GM11168 (cell line): Measurements from ENCODE around the gene CHL1.

Source experiments
- in situ Hi-C: fragments of 300-500 bp; cut with MboI; formaldehyde crosslinking; loops from one replicate; pipeline ENCODE4 v1.12.0; 2022; ENCODE audit warnings: low sequenced_read_pairs; ENCODE audit not compliant: unreplicated experiment

CHL1 gene

DNA sequence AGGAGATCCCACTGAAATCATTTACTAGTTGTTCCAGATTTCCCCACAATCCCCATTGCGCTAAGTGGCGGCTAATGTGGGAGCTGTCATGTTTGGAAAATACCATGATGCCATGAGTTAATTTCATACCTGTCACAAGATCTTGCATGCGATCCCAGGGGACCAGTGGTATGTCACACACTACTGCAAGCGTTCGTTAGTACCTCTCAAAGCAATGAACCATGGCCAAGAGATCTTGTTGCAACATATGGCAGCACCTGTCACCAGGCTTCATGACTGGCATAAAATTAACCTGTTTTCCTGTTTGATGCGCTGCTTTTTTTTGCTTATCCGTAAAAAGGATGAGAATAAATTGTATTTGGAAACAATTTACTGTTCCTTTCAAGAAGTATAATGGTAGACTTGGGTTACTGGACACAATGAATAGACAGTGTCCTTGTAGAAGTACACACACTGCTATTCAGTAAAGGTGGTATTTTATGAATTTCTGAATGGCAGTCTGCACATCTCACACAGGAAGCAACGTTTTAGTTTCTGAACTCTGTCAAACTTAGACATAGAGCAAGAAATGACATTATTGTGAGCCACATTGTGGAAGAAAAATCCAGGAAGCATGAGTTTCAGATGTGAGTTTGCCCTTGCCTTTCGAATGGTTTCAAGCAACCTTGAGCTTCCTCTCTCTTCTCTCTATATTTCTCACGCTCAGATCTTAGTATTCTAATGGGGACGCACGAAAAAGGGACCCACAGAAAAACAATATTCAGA is 81.9 kb downstream of the CHL1 start:
- in situ Hi-C loops = no loop called here

GRCh38 chr3:279325-279724 is 82.8 kb downstream of the CHL1 start:
- in situ Hi-C loops = no loop called here

GRCh38 chr3:280681-281080 is 84.1 kb downstream of the CHL1 start:
- in situ Hi-C loops = no loop called here

DNA sequence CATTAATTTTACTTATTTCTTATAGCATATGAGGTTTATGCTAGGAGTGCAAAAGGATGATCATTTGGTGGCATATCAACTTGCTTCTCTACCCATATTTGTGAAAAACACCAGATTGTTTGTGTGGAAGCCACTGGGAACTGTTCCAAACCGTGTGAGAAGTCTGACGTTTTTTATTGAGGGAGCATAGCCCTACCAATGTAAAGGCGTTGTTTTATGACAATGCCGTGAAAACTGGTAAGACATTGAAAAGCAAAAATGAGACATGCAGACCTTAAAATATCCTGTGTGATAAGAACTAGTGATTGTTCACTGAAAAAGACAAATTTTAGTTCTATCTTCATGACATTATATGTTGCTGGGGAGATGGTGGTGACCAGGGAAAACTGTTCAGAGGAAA is 87.8 kb downstream of the CHL1 start:
- in situ Hi-C loops = no loop called here

DNA sequence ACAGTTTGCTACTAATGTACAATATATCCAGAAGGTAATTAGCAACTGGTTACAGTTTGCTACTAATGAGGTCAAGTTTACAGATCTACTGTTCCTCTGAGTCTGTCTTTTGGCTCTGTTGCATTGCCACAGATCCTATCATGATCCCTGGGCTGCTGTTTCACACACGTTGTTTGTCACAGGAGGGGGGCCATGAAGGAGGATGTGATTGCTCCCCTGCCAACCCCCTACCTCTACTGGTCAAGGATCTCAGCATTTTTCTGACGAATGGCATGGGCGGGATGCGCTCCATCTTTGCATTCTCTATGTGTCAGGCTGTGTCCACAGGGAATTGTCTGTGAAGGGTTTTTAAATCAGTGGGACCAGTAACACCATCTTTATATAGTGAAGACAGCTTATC is 91.9 kb downstream of the CHL1 start:
- in situ Hi-C loops = no loop called here

DNA sequence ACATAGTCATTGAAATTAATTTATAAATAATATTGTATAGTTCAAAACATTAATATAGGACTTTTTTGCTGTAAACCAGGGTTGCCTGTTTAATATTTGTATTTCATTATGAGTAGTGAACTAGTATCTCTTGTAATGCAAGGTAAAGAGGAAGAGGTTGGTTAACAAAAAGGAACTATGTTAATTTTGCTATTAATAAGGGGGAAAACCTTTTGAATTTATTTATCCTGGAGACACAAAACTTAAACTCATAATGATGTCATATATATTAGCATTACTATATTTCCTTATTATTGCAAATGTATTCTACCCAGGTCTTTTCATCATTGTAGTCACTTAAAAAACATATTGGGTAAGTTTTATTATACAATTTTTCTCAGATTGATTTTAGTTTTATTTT is 94.5 kb downstream of the CHL1 start:
- in situ Hi-C loops = no loop called here

- in situ Hi-C loops = no loop called here
Observed at GRCh38 chr3:291646-292436, 95.3 kb downstream of the CHL1 start.

- in situ Hi-C loops = no loop called here
Observed at GRCh38 chr3:294096-294495, 97.5 kb downstream of the CHL1 start.

DNA sequence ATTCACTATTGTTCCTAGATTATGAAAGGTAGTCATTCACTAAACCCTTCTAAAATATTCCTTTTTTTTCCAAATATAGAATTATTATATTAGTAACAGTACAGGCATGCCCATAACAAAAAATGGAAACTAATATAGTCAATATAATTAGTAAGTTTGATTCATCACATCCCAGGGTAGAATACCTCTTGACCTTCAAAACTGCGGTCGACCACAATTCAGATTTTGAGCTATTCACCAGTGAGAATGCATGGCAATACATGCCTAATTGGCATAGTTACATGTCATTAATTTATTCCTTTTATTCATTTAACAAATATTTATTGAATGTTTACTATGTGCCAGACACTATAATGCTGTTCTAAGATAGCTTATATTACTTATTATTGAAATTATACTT is 98.0 kb downstream of the CHL1 start:
- in situ Hi-C loops = no loop called here

- in situ Hi-C loops = no loop called here
Observed at GRCh38 chr3:295166-295565, 98.6 kb downstream of the CHL1 start.

DNA sequence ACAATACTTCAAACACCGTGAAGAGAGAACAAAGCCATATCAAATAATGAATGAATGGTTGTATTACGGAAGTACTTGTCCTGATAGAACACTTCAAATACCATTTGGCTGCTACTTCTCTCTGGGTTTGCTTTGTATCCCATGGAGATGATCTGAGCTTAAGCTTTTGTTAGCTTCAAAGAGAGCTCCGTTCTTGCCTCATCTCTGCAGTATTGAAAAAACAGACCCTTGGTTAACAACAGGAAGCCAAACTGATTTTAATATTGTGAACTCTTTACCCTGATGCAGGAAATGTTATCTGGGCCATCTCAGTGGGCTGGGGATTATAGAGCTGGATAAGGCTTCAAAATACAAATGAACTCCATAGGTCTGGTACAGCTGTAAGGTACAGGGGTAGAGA is 101.0 kb downstream of the CHL1 start:
- in situ Hi-C loops = no loop called here

GRCh38 chr3:299590-300301 is 103.2 kb downstream of the CHL1 start:
- in situ Hi-C loops = no loop called here

GRCh38 chr3:307182-307581 is 110.6 kb downstream of the CHL1 start:
- in situ Hi-C loops = no loop called here

DNA sequence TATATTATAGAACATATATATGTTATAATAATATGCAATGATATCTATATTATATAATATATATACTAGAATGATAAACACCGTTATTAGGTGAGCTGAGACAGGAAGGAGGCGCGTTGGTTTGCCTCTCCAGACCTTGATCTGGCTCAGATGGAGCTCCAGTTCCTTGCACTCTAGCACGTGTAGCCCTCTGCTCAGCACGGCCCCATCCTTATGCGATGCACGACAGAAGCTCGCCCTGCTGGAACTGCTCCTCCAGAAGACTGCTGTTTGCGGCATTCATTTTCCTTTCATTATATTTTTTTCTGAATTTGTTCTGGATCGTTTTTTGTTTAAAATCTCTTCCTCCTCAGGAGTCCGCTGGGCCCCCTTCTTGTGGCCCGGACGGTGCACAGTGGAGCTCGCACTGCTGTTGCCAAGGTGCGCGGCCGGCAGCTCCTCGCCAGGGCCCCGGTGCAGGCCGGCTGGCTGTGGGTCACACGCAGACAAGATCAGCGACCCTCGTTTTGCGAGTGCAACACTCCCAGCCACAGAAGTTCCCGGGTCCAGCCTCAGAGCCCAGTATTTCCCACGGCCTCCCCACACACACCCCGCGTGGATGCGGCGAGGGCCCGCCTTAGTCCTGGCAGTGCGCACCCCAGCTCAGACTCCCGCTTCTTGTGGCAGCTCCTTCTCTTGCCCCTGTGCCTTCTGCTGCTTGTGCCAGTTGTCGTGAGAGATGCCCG is 112.2 kb downstream of the CHL1 start:
- in situ Hi-C loops = no loop called here

GRCh38 chr3:312160-312733 is 115.7 kb downstream of the CHL1 start:
- in situ Hi-C loops = no loop called here

DNA sequence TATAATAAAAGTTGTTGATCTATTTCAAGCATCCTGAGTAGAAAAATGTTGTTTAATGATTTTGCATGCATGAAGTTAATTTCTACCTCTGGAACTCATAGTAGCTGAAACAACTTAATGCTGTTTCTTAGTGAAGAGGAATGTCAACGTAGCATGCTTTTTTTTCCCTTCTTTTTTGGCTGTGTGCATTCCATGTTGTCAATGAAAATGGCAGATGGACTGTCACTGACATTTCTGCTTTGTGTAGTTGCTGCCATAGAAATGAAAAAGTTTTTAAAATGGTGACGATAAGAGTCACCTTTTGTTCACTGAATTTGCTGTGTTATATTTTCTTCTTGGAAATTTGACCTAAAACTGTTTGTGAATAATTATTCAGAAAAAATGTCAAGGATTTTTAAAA is 116.3 kb downstream of the CHL1 start:
- in situ Hi-C loops = no loop called here

GRCh38 chr3:317012-317411 is 120.4 kb downstream of the CHL1 start:
- in situ Hi-C loops = no loop called here

DNA sequence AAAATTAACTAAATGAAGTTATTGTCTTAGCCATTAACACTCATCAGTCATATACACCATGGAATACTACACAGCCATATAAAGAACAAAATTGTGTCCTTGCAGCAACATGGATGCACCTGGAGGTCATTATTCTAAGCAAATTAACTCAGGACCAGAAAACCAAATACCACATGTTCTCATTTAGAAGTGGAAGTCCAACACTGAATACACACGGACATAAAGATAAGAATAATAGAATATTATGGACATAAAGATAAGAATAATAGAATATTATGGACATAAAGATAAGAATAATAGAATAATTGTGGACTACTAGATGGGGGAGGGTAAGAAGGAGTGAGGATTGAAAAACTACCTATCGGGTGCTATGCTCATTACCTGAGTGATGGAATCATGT is 122.3 kb downstream of the CHL1 start:
- in situ Hi-C loops = no loop called here

DNA sequence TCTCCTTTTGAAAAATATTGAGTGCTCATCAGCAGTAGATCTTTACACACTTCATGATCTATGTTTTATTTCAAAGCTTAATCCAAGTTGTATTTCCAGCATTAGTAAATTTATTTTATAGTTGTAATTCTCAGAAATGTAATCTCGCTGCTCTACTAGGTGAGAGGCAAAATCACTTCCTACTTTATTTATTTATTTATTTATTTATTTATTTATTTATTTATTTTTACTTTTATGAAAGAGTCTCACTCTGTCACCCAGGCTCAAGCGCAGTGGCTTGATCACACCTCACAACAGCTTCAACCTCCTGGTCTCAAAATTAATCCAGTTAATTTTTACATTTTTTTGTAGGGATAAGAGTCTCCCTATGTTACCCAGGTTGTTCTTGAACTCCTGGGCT is 127.9 kb downstream of the CHL1 start:
- in situ Hi-C loops = no loop called here

DNA sequence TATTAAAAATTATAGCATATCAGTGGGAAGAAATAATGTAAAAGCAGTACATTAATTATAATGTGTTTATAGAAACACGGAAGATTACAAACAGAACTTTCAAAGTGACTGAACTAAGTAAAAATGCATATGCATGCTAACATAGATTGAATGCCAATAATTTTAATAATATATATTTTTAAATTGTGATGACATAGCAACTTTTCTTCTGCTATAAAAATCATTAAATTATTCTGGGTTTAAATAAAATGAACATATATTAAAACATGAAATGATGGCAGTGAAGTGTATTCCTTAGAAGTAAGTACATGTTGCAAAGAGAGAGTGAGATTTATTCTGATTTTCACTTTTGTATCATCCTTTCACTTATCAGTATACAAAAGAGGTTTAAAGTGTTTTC is 128.9 kb downstream of the CHL1 start:
- in situ Hi-C loops = no loop called here
